NCI-H526 treated with DMSO at 0.1 percent for 48 hours (cell line): ENCODE results near the gene PON1.

ENCODE experiments used
- DNase-seq: peaks from one replicate; lab custom pipeline; 2025; lab: John Stamatoyannopoulos, UW

PON1 gene

GRCh38 chr7:95317546-95317945 lies 6.8 kb downstream of the PON1 start:
- no peak for DNase-seq

- no peak for DNase-seq
These were observed 7.7 kb downstream of the PON1 start for GRCh38 chr7:95316588-95316987.

- DNase-seq = no peak
These were observed 11.8 kb downstream of the PON1 start for GRCh38 chr7:95312561-95312960.

- DNase-seq = no peak
These were observed 12.9 kb downstream of the PON1 start for GRCh38 chr7:95311389-95311788.

- no peak for DNase-seq
These were observed 14.4 kb downstream of the PON1 start for GRCh38 chr7:95309951-95310350.

- no peak for DNase-seq
These were observed 19.3 kb downstream of the PON1 start for GRCh38 chr7:95304990-95305389.

GRCh38 chr7:95303013-95303905 lies 21.1 kb downstream of the PON1 start:
- DNase-seq = peak; percentile 28

GRCh38 chr7:95298091-95298490 lies 26.2 kb downstream of the PON1 start:
- DNase-seq = no peak

- DNase-seq = no peak
These were observed 27.3 kb downstream of the PON1 start for GRCh38 chr7:95297041-95297440.

- DNase-seq = no peak
These were observed 27.9 kb downstream of the PON1 start for GRCh38 chr7:95296456-95296855.

- no peak for DNase-seq
These were observed 28.9 kb downstream of the PON1 start for GRCh38 chr7:95295397-95295796.

GRCh38 chr7:95290166-95290830 lies 34.0 kb downstream of the PON1 start:
- DNase-seq = no peak

GRCh38 chr7:95286096-95286495 lies 38.2 kb downstream of the PON1 start:
- DNase-seq = no peak

- DNase-seq = no peak
These were observed 44.9 kb downstream of the PON1 start for GRCh38 chr7:95279417-95279816.

- no peak for DNase-seq
These were observed 48.2 kb downstream of the PON1 start for GRCh38 chr7:95276114-95276513.

GRCh38 chr7:95269640-95270039 lies 54.7 kb downstream of the PON1 start:
- DNase-seq = no peak

GRCh38 chr7:95267754-95268153 lies 56.6 kb downstream of the PON1 start:
- no peak for DNase-seq

- no peak for DNase-seq
These were observed 58.7 kb downstream of the PON1 start for GRCh38 chr7:95265634-95266033.

- no peak for DNase-seq
These were observed 59.9 kb downstream of the PON1 start for GRCh38 chr7:95264363-95264891.

GRCh38 chr7:95263785-95264362 lies 60.5 kb downstream of the PON1 start:
- DNase-seq = no peak

- DNase-seq = no peak
These were observed 61.5 kb downstream of the PON1 start for GRCh38 chr7:95262875-95263274.

GRCh38 chr7:95261895-95262415 lies 62.4 kb downstream of the PON1 start:
- no peak for DNase-seq

GRCh38 chr7:95255691-95256090 lies 68.6 kb downstream of the PON1 start:
- DNase-seq = no peak
